GM10266 (cell line): ENCODE measurements around the gene CRHR1.

Experiments
- DNase-seq: peaks from one replicate; pipeline ENCODE4 v3.0.0; 2012; ENCODE audit errors: extremely low spot score
- CTCF ChIP-seq: IDR thresholded peaks from 2 replicates; pipeline ENCODE4 v1.5.1; 2012; ENCODE audit warnings: mild to moderate bottlenecking, low read depth; ENCODE audit not compliant: control insufficient read depth, insufficient read depth; ENCODE audit errors: missing control alignments

CRHR1 gene

GRCh38 chr17:45784741-45785479 lies 790 bp downstream of the CRHR1 start:
- DNase-seq = peak; percentile 73
- no peak for TF ChIP-seq CTCF

DNA sequence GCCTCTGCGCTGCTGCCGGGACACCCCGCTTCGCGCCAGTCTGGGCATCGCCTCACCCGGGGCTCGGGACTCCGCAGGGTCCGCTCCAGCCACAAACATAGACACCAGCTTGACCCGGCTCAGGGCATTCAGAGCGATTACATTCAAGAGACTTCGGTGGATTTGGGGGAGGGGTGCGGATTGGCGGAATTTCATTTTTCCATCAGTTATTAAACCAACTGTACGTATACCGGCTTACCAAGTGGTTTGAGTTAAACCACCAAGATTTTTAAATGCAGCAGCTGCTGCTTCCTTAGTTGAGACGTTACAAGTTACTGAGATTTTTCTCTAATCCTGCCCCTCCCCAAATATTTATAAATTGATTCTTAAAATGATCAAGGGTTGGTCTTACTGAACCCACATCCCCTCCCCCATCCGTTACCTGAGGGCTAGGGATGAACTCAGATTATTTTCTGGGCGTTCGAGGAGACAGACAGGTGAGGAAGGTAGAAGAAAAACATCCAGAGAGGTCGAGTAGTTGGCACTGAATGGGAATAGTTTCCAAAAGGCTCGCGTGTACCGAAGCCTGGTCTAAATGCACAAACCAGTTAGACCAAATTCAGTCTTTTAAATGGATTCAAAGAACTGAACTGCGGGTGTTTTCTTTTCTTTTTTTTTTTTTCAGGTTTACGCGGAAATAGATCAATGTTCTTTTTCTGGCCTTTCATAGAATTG lies 1.5 kb downstream of the CRHR1 start:
- no peak for TF ChIP-seq CTCF
- DNase-seq = no peak

- no peak for DNase-seq
- no peak for TF ChIP-seq CTCF
Observed at GRCh38 chr17:45786349-45786748, 2.2 kb downstream of the CRHR1 start.

DNA sequence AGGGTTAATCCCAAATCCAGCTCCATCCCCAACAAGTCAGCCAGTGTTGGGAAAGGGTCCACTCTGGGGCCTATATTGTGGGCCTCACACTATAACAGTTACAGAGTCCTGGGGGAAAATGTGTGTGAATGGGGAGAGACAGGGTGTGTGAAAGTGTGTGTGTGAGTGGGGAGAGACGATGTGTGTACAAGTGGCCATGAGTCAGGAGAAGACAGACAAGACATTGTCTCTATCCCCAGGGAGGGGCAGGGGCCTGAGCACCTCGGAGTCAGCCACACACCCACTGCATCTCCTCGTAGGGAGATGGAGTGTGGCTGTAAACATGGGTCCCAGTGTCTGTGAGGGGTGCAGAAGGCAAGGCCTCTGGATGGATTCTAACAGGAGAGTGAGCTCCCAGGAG lies 2.9 kb downstream of the CRHR1 start:
- no peak for DNase-seq
- no peak for TF ChIP-seq CTCF

DNA sequence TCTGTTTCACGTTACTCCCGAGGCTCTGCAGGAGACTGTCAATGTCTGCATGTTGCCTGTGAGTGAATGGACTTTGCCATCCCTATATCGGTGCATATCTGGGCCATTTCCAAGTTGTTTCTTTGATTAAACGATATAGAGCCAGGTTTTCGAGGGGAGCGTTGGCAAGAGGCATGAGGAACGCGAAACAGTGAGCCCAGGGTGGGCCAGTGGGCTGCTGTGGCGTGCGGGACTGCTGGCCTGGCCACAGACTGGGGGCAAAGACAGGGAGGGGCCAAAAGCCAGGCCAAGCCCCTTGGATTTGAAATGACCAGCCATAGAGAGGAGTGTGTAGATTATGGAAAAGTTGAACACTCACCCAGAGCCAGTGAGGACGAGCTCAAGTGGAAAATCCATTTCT lies 3.5 kb downstream of the CRHR1 start:
- DNase-seq = no peak
- TF ChIP-seq CTCF = no peak

DNA sequence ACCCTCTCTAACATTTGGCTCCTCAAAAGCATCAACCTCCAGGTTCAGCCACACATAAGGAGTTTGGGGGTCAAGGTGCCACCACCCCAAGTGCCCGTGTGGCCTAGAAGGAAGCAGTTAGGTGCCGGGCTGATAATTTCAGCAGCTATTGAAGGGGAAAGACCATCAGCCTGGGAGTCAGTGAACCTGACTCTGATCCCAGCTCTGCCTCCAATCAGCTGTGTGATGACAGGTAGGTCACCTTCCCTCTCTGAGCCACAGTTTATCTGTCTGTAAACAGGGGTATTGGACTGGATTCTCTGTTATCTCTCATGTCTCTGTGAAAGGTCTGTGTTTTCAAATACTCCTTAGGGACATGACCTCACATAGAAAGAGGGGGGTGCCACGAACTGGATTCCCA lies 3.9 kb downstream of the CRHR1 start:
- no peak for TF ChIP-seq CTCF

GRCh38 chr17:45789874-45790273 lies 5.8 kb downstream of the CRHR1 start:
- TF ChIP-seq CTCF = no peak
- no peak for DNase-seq

More for the DNA sequence above, 3.9 kb downstream of the CRHR1 start:
- no peak for DNase-seq
